Activated naive CD8-positive, alpha-beta T cell treated with anti-CD3 and anti-CD28 coated beads for 36 hours (primary cell): ENCODE data around the gene TMEM254. TPM values are rescaled to one million over a fixed set of nuclear protein-coding genes. Genes with fewer than 3 reads are reported as not detected.
"Not testable (repeated sequence)": the region's sequence is repeated elsewhere in the genome, so short reads cannot be mapped to it uniquely, and the experiment has no call there.

ENCODE experiments used
- DNase-seq: peaks from one replicate; pipeline ENCODE4 v3.0.0; 2021
- H3K27ac Mint-ChIP-seq: one replicate; pipeline ENCODE4 v1.8.0; 2022; ENCODE audit warnings: mild to moderate bottlenecking, moderate library complexity, mixed read lengths
- H3K27me3 Mint-ChIP-seq: one replicate; pipeline ENCODE4 v1.8.0; 2022; ENCODE audit warnings: mild to moderate bottlenecking, mixed read lengths
- H3K36me3 Mint-ChIP-seq: one replicate; pipeline ENCODE4 v1.8.0; 2021; ENCODE audit warnings: mild to moderate bottlenecking, mixed read lengths
- H3K4me1 Mint-ChIP-seq: one replicate; pipeline ENCODE4 v1.8.0; 2021; ENCODE audit warnings: mixed read lengths
- H3K4me3 Mint-ChIP-seq: one replicate; pipeline ENCODE4 v1.8.0; 2022; ENCODE audit warnings: mild to moderate bottlenecking, moderate library complexity, mixed read lengths
- H3K9me3 Mint-ChIP-seq: one replicate; pipeline ENCODE4 v1.8.0; 2022; ENCODE audit warnings: mixed read lengths
- total RNA-seq, 2 experiments: library from RNA; stranded (reverse); gene quantifications; one replicate each; pipeline ENCODE4 v1.2.3, GENCODE V29; 2021

Gene TMEM254, protein sequence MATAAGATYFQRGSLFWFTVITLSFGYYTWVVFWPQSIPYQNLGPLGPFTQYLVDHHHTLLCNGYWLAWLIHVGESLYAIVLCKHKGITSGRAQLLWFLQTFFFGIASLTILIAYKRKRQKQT
- total RNA-seq, result 10 to 100 TPM; 11.1 to 14.7 TPM

DNA sequence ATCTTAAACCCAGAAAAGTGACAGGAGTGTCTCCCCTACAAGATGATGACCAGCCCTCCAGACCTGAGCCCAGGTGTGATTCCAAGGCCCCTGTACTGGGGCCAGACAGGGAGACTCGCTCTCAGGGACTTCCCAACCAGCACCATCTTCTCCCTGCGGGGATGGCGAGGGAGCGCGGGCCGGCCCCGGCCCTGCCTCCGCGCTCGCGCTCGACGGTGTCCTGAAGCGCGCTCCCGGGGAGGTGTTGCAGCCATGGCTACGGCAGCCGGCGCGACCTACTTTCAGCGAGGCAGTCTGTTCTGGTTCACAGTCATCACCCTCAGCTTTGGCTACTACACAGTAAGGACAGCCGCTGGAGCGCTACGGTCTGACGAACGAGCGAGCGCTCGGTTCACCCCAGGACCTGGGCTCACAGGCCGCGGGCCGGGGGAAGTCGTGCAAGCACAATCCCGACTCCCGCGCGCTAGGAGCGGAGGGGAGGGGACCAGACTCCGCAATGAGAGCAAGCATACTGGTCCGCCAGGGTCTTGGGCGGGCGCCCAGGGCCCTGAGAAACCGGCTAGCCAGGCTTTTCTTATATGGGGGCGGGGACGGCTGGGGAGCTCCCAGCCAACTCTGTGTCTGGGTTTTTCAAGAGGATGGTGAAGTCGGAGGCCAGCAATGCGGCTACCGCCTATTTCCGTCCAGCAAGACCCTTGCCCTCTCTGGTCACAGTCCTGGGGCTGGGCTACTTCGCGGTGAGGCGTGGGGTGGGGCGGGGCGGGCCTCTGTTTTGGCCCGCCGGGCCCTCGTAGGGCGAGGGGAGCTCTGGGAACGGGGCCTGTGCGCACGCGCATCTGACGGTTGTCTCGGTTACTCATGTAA lies at the start of gene TMEM254:
Gene TMEM254 (plus strand): TSS at position 218 of the 864 bp plus-strand sequence. CDS start 35 bp downstream, at position 253.
- H3K4me1 Mint-ChIP-seq, result peaks cover 25% of the 10 kb centered on the region
- peaks cover 9% of the 10 kb centered on the region for H3K36me3 Mint-ChIP-seq
- no peaks in the 10 kb centered on the region for H3K9me3 Mint-ChIP-seq
- no peaks in the 10 kb centered on the region for H3K27me3 Mint-ChIP-seq
- DNase-seq, result peak; percentile 88
- peak within 1 kb of the TSS; percentile 94 for H3K27ac Mint-ChIP-seq
- peak within 1 kb of the TSS; percentile 99 for H3K4me3 Mint-ChIP-seq

DNA sequence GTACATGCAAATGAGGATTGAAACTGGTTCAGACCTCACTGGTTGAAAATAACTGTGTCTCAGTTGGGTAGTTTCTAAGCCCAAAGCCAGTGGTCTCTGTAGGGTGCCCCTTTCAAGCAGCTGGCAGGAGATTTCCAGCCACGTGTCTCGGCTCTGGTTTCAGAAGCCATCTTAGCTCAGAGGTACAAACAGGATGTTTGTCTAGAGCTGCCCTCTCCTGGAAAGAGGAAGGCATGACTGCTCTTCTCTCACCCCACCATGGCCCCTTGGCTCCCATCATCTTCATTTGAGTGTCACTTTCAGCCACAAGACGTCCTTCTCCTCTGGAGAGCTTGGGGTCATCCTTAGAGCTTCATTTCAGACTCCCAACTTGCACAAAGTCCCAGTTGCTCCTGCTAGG lies 49.3 kb upstream of the TMEM254 start:
- H3K36me3 Mint-ChIP-seq, H3K9me3 Mint-ChIP-seq, H3K4me3 Mint-ChIP-seq, H3K27ac Mint-ChIP-seq, H3K4me1 Mint-ChIP-seq, H3K27me3 Mint-ChIP-seq, DNase-seq: not testable (repeated sequence)

DNA sequence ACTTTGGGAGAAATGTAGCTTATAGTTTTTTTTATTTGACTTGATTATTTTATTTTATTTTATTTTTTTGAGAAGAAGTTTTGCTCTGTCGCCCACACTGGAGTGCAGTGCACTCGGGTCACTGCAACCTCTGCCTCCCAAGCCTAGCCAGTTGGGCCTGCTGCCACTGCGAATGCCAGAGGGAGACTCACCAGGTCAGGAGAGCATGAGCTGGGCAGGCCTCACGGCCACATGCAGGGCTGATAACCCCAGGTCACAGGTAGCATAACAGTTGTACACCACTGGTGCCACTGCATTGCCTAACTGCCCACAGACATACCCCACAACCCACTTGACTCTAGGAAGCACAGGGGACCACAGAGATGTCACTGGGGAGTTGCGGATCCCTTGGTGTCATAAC lies 48.6 kb upstream of the TMEM254 start:
- not testable (repeated sequence) for H3K36me3 Mint-ChIP-seq, DNase-seq, H3K9me3 Mint-ChIP-seq, H3K4me1 Mint-ChIP-seq, H3K27ac Mint-ChIP-seq, H3K4me3 Mint-ChIP-seq, H3K27me3 Mint-ChIP-seq

DNA sequence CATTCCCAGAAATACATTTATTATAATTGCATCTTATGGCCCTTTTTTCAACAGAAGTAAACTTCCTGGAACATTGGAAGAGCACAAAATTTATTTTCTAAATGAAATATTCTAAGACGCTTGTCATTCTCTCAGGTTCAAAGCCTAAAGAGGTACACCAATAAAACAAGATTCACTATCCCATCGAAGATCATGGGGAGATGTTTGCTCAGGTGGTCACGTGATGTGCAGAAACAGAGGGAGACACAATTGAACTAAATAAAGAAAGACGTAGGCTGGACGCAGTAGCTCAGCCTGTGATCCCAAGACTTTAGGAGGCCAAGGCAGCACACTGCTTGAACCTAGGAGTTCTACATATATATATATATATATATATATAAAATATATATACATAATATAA lies 46.0 kb upstream of the TMEM254 start:
- H3K27me3 Mint-ChIP-seq, result no peaks in the 10 kb centered on the region

DNA sequence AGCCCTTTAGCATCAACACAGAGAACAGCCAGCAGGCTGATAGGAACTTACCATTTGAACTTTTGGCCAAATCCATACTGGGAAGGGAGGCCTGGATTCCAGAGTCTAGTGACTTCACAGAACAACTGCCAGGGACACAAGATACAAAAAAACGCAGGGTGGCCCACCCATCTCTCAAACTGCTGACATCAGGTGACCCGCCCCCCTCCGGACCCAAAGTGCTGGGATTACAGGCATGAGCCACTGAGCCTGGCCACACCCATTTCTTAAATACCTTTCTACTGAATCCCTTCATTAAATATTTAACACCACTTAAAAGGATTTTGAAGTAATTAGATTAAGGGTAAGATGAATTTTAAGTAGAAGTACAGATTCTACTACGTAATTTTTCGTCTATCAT lies 43.7 kb upstream of the TMEM254 start:
- H3K27ac Mint-ChIP-seq, H3K4me1 Mint-ChIP-seq, DNase-seq, H3K9me3 Mint-ChIP-seq, H3K27me3 Mint-ChIP-seq, H3K36me3 Mint-ChIP-seq, H3K4me3 Mint-ChIP-seq: not testable (repeated sequence)

More for the DNA sequence above, 46.0 kb upstream of the TMEM254 start:
- Mint-ChIP-seq H3K27ac (no peak overlapping the region), H3K9me3 (no peaks in the 10 kb centered on the region), H3K36me3 (no peaks in the 10 kb centered on the region), H3K4me3 (no peak overlapping the region), H3K4me1 (no peaks in the 10 kb centered on the region)
- DNase-seq, result no peak

DNA sequence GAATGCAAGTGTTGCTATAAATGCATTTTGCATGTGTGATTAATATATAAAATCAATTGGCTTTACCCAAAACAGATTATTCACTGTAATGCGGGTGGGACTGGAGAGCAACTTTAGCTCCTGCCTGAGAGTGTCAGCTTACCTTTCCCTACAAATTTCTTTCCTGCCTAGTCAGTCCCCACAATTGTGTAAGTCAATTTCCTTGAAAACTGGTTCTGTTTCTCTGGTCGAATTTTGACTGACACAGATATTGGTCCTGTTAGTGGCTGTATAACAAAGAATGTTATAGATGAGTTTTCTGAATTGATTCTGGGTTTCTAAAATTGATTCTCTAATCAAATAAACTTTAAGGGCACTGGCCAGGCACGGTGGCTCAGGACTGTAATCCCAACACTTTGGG lies 43.0 kb upstream of the TMEM254 start:
- not testable (repeated sequence) for H3K27ac Mint-ChIP-seq, DNase-seq, H3K4me3 Mint-ChIP-seq, H3K36me3 Mint-ChIP-seq, H3K9me3 Mint-ChIP-seq, H3K27me3 Mint-ChIP-seq, H3K4me1 Mint-ChIP-seq

DNA sequence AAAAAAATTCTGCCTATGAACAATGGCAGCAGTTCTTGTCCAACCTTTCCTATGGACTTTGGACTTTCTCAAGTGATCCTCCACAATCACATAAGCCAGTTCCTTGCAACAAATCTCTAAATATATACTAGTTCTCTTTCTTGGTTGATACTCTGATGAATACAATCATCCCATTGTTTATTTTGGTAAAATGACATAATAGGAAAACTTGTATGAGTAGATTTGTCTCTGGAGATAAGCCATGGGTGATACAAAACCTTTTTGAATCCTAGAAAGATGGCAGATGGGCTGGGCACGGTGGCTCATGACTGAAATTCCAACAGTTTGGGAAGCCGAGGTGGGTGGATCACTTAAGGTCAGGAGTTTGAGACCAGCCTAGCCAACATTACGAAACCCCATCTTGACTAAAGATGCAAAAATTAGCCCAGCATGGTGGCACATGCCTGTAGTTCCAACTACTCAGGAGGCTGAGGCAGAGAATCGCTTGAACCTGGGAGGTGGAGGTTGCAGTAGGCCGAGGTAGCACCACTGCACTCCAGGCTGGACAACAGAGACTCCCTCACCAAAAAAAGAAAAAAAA lies 41.5 kb upstream of the TMEM254 start:
- not testable (repeated sequence) for H3K9me3 Mint-ChIP-seq, DNase-seq, H3K4me1 Mint-ChIP-seq, H3K4me3 Mint-ChIP-seq, H3K36me3 Mint-ChIP-seq, H3K27ac Mint-ChIP-seq, H3K27me3 Mint-ChIP-seq

DNA sequence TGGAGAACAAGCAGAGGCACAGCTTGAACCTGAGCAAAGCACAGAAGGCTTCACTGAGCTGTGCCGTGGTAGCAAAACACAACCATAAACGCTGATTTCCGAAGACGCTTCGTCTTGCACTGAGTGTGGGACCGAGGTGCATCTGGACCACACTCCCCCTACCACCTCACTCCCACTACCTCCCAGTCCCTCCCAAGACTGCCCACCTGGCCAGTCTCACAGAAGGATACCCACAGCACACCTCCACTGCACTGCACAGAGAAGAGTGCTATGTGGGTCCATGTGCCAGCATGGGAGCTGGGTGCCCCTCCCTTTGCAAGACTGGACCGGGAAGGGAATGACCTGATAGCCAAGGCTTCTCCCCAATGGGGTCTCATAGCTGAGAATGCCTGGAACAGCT lies 40.2 kb upstream of the TMEM254 start:
- H3K27me3 Mint-ChIP-seq, DNase-seq, H3K36me3 Mint-ChIP-seq, H3K9me3 Mint-ChIP-seq, H3K4me3 Mint-ChIP-seq, H3K4me1 Mint-ChIP-seq, H3K27ac Mint-ChIP-seq: not testable (repeated sequence)

DNA sequence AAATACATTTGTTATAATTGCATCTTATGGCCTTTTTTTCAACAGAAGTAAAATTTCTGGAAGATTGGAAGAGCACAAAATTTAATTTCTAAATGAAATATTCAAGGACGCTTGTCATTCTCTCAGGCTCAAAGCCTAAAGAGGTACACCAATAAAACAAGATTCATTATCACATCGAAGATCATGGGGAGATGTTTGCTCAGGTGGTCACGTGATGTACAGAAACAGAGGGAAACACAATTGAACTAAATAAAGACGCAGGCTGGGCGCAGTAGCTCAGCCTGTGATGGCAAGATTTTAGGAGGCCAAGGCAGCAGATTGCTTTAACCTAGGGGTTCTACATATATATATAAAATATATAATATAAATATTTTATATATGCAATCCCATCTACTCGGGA lies 37.3 kb upstream of the TMEM254 start:
- Mint-ChIP-seq H3K4me3 (no peak overlapping the region), H3K27me3 (no peaks in the 10 kb centered on the region), H3K36me3 (no peaks in the 10 kb centered on the region), H3K27ac (no peak overlapping the region), H3K9me3 (no peaks in the 10 kb centered on the region), H3K4me1 (no peaks in the 10 kb centered on the region)
- no peak for DNase-seq

DNA sequence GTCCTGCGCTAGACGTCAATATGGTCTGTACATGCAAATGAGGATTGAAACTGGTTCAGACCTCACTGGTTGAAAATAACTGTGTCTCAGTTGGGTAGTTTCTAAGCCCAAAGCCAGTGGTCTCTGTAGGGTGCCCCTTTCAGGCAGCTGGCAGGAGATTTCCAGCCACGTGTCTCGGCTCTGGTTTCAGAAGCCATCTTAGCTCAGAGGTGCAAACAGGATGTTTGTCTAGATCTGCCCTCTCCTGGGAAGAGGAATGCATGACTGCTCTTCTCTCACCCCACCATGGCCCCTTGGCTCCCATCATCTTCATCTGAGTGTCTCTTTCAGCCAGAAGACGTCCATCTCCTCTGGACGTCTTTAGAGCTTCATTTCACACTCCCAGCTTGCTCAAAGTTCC lies 33.5 kb upstream of the TMEM254 start:
- H3K9me3 Mint-ChIP-seq, H3K4me1 Mint-ChIP-seq, H3K36me3 Mint-ChIP-seq, DNase-seq, H3K27ac Mint-ChIP-seq, H3K4me3 Mint-ChIP-seq, H3K27me3 Mint-ChIP-seq: not testable (repeated sequence)

DNA sequence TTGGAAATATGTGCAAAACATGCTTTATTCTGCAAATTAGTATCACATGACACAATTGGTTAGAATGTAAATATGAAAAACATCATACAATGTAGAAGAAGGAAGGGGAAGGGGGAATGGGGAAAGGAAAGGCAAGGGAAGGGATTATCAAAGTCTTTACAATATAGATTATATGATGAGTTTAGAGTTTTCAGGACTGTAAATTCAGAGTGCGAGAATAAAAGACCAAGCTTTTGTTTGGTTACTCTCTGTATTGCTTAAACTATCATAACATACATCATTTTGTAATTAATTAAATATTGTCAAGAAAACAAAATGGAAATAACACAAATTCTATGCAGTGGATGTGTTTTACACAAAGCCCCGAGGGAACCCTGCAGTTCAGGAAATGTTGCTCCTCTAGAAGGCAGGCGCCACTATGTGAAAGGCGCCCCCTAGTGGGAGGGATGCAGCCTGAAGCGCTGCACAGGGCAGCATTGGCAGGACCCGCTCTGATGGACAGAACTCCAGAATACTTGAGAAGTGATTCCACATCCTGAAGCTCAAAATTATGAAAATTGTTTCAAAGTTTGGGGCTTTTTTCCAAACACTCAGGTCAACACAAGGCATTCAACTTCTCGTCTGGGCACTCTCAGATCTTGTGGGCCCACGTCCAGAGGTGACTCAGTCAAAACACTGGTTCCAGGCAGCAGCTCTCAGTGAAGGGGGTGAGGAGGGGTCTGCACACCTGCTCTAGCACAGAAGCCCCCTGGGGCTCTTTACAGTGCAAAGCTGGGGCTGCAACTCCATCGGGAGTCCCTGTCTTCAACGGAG lies 31.6 kb upstream of the TMEM254 start:
- Mint-ChIP-seq H3K9me3 (no peaks in the 10 kb centered on the region), H3K27ac (no peak overlapping the region), H3K4me3 (no peak overlapping the region), H3K4me1 (no peaks in the 10 kb centered on the region), H3K36me3 (no peaks in the 10 kb centered on the region), H3K27me3 (no peaks in the 10 kb centered on the region)
- DNase-seq, result peak; percentile 63

DNA sequence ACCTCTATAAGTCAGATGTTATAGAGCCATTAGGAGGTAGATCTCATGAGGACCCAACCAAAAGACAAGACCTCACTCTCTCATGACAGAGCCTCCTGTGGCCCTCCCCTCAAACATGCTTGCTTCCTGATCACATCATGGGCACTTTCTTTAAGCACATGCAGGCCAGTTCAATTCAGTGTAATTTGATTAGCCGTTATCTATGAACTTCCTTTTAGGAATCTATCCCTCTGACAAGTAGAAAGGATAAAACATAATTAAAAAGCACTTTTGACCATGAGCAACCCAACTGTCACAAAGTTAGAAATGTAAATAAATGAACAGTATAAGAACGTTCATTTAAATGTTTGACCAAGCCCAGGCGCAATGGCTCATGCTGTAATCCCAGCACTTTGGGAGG lies 27.7 kb upstream of the TMEM254 start:
- Mint-ChIP-seq H3K4me3 (no peak overlapping the region), H3K4me1 (no peaks in the 10 kb centered on the region), H3K27me3 (no peaks in the 10 kb centered on the region), H3K36me3 (no peaks in the 10 kb centered on the region), H3K27ac (no peak overlapping the region), H3K9me3 (no peaks in the 10 kb centered on the region)
- DNase-seq, result no peak

DNA sequence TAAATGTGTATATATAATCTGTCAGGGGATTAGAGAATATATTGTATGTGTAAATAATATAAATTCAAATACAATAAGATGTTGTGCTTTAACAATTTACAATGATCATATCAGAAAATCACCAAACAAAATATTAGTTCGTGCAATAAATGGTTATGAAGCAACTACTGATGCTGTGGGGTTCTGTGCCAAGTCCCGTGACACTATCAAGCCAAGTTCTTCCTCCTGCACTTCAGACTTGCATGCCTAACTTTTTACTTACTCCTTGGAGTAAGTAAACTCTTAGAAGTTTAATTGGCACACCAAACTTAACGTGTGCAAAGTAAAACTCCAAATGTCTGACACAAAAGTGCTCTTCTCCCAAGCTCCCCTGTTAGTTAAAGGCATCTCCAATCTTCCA lies 26.5 kb upstream of the TMEM254 start:
- no peaks in the 10 kb centered on the region for H3K27me3 Mint-ChIP-seq
- no peak overlapping the region for H3K4me3 Mint-ChIP-seq

DNA sequence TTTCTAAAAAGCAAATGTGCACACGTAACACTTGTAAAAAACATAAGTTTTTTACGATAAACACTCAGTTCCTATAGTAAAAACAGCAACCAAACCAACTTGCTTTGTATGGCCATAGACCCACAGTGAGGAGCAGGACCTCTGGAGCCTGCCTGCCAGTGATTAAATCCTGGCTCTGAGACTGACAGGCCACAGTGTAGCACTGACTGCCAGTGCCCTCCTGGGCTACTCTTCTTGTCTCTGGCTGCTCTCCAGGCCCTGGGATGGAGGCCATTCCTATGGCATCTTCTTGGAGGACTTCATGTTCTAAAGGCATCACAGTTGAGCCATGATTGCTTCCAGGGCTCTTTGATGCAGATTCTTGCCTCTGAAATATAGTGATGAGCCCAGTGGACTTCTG lies 22.7 kb upstream of the TMEM254 start:
- Mint-ChIP-seq H3K4me3 (no peak overlapping the region), H3K27me3 (no peaks in the 10 kb centered on the region)

More for the DNA sequence above, 26.5 kb upstream of the TMEM254 start:
- Mint-ChIP-seq H3K27ac (no peak overlapping the region), H3K9me3 (no peaks in the 10 kb centered on the region), H3K36me3 (no peaks in the 10 kb centered on the region), H3K4me1 (no peaks in the 10 kb centered on the region)
- no peak for DNase-seq

DNA sequence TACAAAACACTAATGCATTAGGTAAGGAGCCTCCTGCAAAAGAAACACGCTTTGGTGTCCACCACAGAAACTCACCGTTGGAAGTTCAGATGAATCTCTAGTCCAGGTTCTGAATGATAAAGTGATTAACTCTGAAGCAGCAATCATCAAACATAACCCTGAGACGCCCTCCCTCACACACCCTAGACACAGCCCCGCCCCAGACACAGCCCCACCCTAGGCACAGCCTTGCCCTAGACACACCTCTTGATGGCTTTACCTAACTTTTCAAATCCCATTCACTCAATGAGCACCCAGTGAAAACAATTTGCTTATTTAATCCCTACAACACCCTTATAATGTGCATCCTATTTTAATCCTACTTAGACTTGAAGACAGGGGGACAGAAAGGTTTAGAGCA lies 21.3 kb upstream of the TMEM254 start:
- Mint-ChIP-seq H3K9me3 (no peaks in the 10 kb centered on the region), H3K27ac (no peak overlapping the region), H3K36me3 (no peaks in the 10 kb centered on the region), H3K4me3 (no peak overlapping the region), H3K27me3 (no peaks in the 10 kb centered on the region), H3K4me1 (no peaks in the 10 kb centered on the region)
- DNase-seq, result no peak

More for the DNA sequence above, 22.7 kb upstream of the TMEM254 start:
- Mint-ChIP-seq H3K4me1 (no peaks in the 10 kb centered on the region), H3K9me3 (no peaks in the 10 kb centered on the region), H3K27ac (no peak overlapping the region), H3K36me3 (no peaks in the 10 kb centered on the region)
- no peak for DNase-seq
